KMS-11 (cell line): ENCODE measurements around the gene LRIF1.

ENCODE experiments used
- H2AFZ ChIP-seq: fragments of 200-600 bp; sonication (generic); 2 replicates; pipeline ENCODE4 v1.6.1; 2016; ENCODE audit warnings: antibody characterized with exemption, mixed run types, low read depth
- H3K27ac ChIP-seq: fragments of 200-600 bp; sonication (generic); 2 replicates; pipeline ENCODE4 v1.6.1; 2016; ENCODE audit warnings: mild to moderate bottlenecking, mixed run types
- H3K27me3 ChIP-seq: fragments of 200-600 bp; sonication (generic); 2 replicates; pipeline ENCODE4 v1.6.1; 2017; ENCODE audit warnings: mild to moderate bottlenecking, low read depth, mixed run types, moderate library complexity; ENCODE audit not compliant: insufficient read depth
- H3K36me3 ChIP-seq: fragments of 200-600 bp; sonication (generic); 2 replicates; pipeline ENCODE4 v1.6.1; 2017; ENCODE audit warnings: mild to moderate bottlenecking, mixed run types; ENCODE audit not compliant: insufficient read depth
- H3K4me1 ChIP-seq: fragments of 200-600 bp; sonication (generic); 2 replicates; pipeline ENCODE4 v1.6.1; 2016; ENCODE audit warnings: mild to moderate bottlenecking, low read depth, mixed run types; ENCODE audit not compliant: poor library complexity, severe bottlenecking
- H3K4me2 ChIP-seq: fragments of 200-600 bp; sonication (generic); 2 replicates; pipeline ENCODE4 v1.7.0; 2016; ENCODE audit warnings: mild to moderate bottlenecking, mixed run types
- H3K4me3 ChIP-seq: fragments of 200-600 bp; sonication (generic); IDR thresholded peaks from 2 replicates; pipeline ENCODE4 v1.6.1; 2017; ENCODE audit warnings: low read depth, low read length, mixed read lengths; ENCODE audit not compliant: insufficient read depth
- H3K79me2 ChIP-seq: fragments of 200-600 bp; sonication (generic); 2 replicates; pipeline ENCODE4 v1.6.1; 2016; ENCODE audit warnings: low read depth, mixed run types; ENCODE audit not compliant: insufficient read depth
- H3K9ac ChIP-seq: fragments of 200-600 bp; sonication (generic); 2 replicates; pipeline ENCODE4 v1.6.1; 2016; ENCODE audit warnings: mild to moderate bottlenecking, mixed run types
- H4K20me1 ChIP-seq: fragments of 200-600 bp; sonication (generic); 2 replicates; pipeline ENCODE4 v1.6.1; 2016; ENCODE audit warnings: mild to moderate bottlenecking, mixed run types; ENCODE audit not compliant: insufficient read depth
- TF ChIP-seq, protein P1 (sequence below): fragments of 200-600 bp; sonication (generic); conservative IDR thresholded peaks from 2 replicates; pipeline ENCODE4 v1.6.1; 2017; ENCODE audit warnings: low read depth, mild to moderate bottlenecking, antibody characterized with exemption, low read length, moderate library complexity, mixed read lengths

The LRIF1 gene

DNA sequence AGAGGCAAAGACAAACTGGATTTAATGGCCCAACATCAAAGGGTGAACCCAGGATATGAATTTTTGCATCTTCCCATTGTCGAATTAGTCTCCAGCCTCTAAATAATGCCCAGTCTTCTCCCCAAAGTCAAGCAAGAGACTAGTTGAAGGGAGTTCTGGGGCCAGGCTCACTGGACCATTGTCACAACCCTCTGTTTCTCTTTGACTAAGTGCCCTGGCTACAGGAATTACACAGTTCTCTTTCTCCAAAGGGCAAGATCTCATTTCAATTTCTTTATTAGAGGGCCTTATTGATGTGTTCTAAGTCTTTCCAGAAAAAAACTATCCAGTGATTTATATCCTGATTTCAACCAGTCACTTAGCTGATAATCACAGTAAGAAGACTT, 64.3 kb downstream of the LRIF1 start:
- Histone ChIP-seq H3K4me3 (no peak overlapping the region), H3K4me2 (no peak overlapping the region), H3K9ac (no peak overlapping the region), H3K27ac (no peak overlapping the region), H2AFZ (no peak overlapping the region), H3K36me3 (no peaks in the 10 kb centered on the region), H3K4me1 (peaks cover 5% of the 10 kb centered on the region), H3K79me2 (no peaks in the 10 kb centered on the region), H3K27me3 (no peaks in the 10 kb centered on the region), H4K20me1 (no peaks in the 10 kb centered on the region)
- TF ChIP-seq, protein P1, sequence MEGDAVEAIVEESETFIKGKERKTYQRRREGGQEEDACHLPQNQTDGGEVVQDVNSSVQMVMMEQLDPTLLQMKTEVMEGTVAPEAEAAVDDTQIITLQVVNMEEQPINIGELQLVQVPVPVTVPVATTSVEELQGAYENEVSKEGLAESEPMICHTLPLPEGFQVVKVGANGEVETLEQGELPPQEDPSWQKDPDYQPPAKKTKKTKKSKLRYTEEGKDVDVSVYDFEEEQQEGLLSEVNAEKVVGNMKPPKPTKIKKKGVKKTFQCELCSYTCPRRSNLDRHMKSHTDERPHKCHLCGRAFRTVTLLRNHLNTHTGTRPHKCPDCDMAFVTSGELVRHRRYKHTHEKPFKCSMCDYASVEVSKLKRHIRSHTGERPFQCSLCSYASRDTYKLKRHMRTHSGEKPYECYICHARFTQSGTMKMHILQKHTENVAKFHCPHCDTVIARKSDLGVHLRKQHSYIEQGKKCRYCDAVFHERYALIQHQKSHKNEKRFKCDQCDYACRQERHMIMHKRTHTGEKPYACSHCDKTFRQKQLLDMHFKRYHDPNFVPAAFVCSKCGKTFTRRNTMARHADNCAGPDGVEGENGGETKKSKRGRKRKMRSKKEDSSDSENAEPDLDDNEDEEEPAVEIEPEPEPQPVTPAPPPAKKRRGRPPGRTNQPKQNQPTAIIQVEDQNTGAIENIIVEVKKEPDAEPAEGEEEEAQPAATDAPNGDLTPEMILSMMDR: no peak

DNA sequence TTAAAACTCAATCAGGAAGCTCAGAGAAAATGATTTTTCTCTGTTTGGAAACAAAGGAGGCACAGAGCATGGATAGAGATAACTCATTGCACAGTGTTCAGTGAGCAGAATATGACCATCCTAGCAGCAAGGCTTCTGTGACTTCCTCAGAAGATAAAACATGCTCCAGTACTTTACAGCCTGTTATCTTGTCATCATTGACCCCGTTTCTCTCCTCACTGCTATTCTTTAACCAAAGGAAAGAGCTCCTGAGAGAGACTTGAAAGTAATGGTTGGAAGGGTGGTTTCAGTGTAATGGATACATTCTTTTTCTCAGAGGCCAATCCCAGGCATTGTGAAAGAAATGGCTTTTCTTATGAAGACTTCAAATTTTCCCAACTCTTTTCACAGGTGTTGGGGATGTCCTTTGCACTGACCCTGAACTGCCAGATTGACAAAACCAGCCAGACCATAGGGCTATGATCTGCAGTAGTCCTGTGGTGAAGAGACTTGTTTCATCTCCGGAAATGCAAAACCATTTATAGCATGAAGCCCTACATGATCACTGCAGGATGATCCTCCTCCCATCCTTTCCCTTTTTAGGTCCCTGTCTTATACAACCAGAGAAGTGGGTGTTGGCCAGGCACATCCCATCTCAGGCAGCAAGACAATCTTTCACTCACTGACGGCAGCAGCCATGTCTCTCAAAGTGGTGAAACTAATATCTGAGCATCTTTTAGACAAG, 64.8 kb downstream of the LRIF1 start:
- Histone ChIP-seq H3K4me2 (no peak overlapping the region), H4K20me1 (no peaks in the 10 kb centered on the region), H3K27me3 (no peaks in the 10 kb centered on the region), H3K4me3 (no peak overlapping the region), H3K79me2 (no peaks in the 10 kb centered on the region), H3K27ac (no peak overlapping the region), H2AFZ (no peak overlapping the region), H3K36me3 (no peaks in the 10 kb centered on the region), H3K9ac (no peak overlapping the region), H3K4me1 (peaks cover 5% of the 10 kb centered on the region)
- TF ChIP-seq, protein P1: no peak

DNA sequence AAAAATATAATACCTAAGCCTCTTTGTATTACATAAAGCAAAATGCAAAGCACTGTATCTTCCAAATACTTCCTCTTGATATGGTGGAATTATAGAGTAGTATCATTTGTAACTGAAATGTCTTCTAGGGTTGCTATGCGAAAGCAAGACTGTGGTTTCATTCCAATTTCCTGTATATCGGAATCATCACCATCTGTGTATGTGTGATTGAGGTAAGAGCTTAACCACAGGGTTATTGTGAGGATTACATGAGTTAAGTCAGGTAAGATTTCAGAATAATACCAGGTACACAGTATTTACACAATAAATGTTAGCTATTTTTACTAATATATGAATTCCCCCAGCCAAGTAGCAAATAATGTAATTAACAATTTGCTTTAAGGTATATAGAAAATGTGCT, 66.0 kb downstream of the LRIF1 start:
- no peak overlapping the region for H3K4me3 ChIP-seq

More for the DNA sequence above, 66.0 kb downstream of the LRIF1 start:
- Histone ChIP-seq H3K79me2 (no peaks in the 10 kb centered on the region), H3K9ac (no peak overlapping the region), H3K4me2 (no peak overlapping the region), H3K27ac (no peak overlapping the region), H2AFZ (no peak overlapping the region), H3K4me1 (peaks cover 5% of the 10 kb centered on the region), H3K27me3 (no peaks in the 10 kb centered on the region), H3K36me3 (no peaks in the 10 kb centered on the region), H4K20me1 (no peaks in the 10 kb centered on the region)
- TF ChIP-seq, protein P1: no peak
